ENCODE measurements around the gene MBD1.
"Not testable (repeated sequence)": the region's sequence is repeated elsewhere in the genome, so short reads cannot be mapped to it uniquely, and the experiment has no call there.

Gene MBD1
- 92.4 to 145 reads per million in 2 donors for total RNA-seq

GRCh38 chr18:50281295-50281971 lies at the start of gene MBD1:
Gene MBD1 (minus strand): TSS chr18:50281523. CDS start chr18:50279992, 1,531 bp downstream.
- DNase-seq: peak; percentile 94

GRCh38 chr18:50330176-50330575 lies 48.9 kb upstream of the MBD1 start:
- DNase-seq: no peak

- DNase-seq: no peak
Observed at GRCh38 chr18:50327983-50328382, 46.7 kb upstream of the MBD1 start.

- DNase-seq: no peak
Observed at GRCh38 chr18:50320719-50321118, 39.4 kb upstream of the MBD1 start.

- DNase-seq: no peak
Observed at GRCh38 chr18:50315100-50315871, 34.0 kb upstream of the MBD1 start.

- no peak for DNase-seq
Observed at GRCh38 chr18:50313873-50314460, 32.6 kb upstream of the MBD1 start.

GRCh38 chr18:50313031-50313607 lies 31.8 kb upstream of the MBD1 start:
- no peak for DNase-seq

GRCh38 chr18:50312296-50313030 lies 31.1 kb upstream of the MBD1 start:
- DNase-seq: no peak

GRCh38 chr18:50311650-50312049 lies 30.3 kb upstream of the MBD1 start:
- DNase-seq: no peak

- DNase-seq: no peak
Observed at GRCh38 chr18:50310080-50310479, 28.8 kb upstream of the MBD1 start.

- DNase-seq: not testable (repeated sequence)
Observed at GRCh38 chr18:50308851-50309250, 27.5 kb upstream of the MBD1 start.

- DNase-seq: peak; percentile 84
Observed at GRCh38 chr18:50307738-50308470, 26.6 kb upstream of the MBD1 start.

- no peak for DNase-seq
Observed at GRCh38 chr18:50307400-50307737, 26.0 kb upstream of the MBD1 start.

- no peak for DNase-seq
Observed at GRCh38 chr18:50306944-50307343, 25.6 kb upstream of the MBD1 start.

GRCh38 chr18:50301074-50301473 lies 19.8 kb upstream of the MBD1 start:
- DNase-seq: no peak

- DNase-seq: no peak
Observed at GRCh38 chr18:50299626-50300388, 18.5 kb upstream of the MBD1 start.

GRCh38 chr18:50298443-50299284 lies 17.3 kb upstream of the MBD1 start:
- DNase-seq: no peak

GRCh38 chr18:50297621-50298442 lies 16.5 kb upstream of the MBD1 start:
- peak; percentile 55 for DNase-seq

- DNase-seq: no peak
Observed at GRCh38 chr18:50293039-50293438, 11.7 kb upstream of the MBD1 start.

GRCh38 chr18:50289108-50289443 lies 7.8 kb upstream of the MBD1 start:
- no peak for DNase-seq
